H1 (cell line): ENCODE results near the gene CSF3. TPM values are rescaled to one million over a fixed set of nuclear protein-coding genes. Genes with fewer than 3 reads are reported as not detected.

ENCODE experiments used
- CBX5 ChIP-seq: fragments of 300-800, 300-1000 bp; sonication (generic); IDR thresholded peaks from 2 replicates; pipeline ENCODE4 v1.7.1; 2016; ENCODE audit warnings: antibody characterized with exemption, low read length, low read depth
- TAF7 ChIP-seq: optimal IDR thresholded peaks from 2 replicates; pipeline ENCODE3; 2011; ENCODE audit warnings: low read depth, mild to moderate bottlenecking, inconsistent platforms, low read length, moderate library complexity, borderline replicate concordance
- polyA plus RNA-seq, 7 experiments: library from polyadenylated mRNA; depleted of rRNA in 3 of 7; stranded (reverse) in 5 of 7; unstranded in 2 of 7; fragments of >200 nt in 5 of 7; fragments of 200-250 nt in 2 of 7; gene quantifications; 1 replicate in 5 of 7; 2 replicates in 1 of 7; 4 replicates in 1 of 7; pipeline versions ENCODE4 v1.2.1 to v1.2.3, GENCODE V29; 2011 to 2013; ENCODE audit warnings: missing spikeins in 2 of 7, mixed read lengths in 2 of 7
- total RNA-seq: library from RNA; stranded (reverse); fragmentation: NEBNext Ultra II Directional; extraction: Animal tissue kit (Norgen Biotek cat#: 25700); gene quantifications from 2 replicates; pipeline ENCODE4 v1.2.1, GENCODE V29; 2021

The CSF3 gene
- total and polyA plus RNA-seq, 2 of the 8 experiments (the other 6 are each of a cell fraction or from before 2014, with no cell fraction given), result 0.03 TPM; not detected in 1

DNA sequence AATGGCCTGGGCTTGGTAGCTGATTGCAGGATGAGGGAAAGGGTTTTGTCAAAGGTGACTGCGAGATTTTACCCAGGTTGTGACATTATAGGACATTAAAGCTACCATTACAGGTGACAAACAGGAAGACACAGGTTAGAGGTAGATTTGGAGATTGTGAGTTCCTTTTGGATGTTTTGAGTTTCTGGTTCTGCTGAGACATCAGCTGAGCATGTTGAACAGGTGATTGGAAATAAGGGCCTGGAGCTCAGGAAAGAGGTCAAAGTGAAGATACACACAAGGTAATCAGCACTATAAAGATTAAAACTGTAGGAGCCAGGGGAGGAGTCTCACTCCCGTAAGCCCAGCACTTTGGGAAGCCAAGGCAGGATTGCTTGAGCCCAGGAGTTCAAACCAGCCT lies 46.5 kb upstream of the CSF3 start (continued):
- TF ChIP-seq TAF7, result no peak
- no peak for TF ChIP-seq CBX5
- TF ChIP-seq, all 59 proteins: peak for 0
